ENCODE measurements around the gene ADGRD1.

DNA sequence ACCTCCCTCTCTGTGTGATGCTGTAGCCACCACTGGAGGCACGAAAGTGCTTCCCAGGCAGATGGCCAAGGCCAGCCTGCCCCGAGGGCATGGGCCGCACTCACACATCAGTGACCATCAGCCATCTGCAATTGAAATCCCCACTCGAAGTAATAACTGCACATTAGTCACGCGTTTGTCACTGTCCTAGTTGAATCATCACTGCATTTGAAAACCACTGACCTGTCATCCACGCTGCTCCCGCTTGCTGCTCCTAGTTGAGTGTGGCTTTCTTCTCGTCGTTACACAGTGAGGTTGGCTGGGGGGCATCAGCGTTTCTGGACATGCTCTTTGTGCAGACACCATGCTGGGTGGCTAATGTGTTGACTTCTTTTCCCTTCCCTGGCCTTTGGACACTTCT is 176.1 kb downstream of the ADGRD1 start:
- TF ChIP-seq, protein P1, sequence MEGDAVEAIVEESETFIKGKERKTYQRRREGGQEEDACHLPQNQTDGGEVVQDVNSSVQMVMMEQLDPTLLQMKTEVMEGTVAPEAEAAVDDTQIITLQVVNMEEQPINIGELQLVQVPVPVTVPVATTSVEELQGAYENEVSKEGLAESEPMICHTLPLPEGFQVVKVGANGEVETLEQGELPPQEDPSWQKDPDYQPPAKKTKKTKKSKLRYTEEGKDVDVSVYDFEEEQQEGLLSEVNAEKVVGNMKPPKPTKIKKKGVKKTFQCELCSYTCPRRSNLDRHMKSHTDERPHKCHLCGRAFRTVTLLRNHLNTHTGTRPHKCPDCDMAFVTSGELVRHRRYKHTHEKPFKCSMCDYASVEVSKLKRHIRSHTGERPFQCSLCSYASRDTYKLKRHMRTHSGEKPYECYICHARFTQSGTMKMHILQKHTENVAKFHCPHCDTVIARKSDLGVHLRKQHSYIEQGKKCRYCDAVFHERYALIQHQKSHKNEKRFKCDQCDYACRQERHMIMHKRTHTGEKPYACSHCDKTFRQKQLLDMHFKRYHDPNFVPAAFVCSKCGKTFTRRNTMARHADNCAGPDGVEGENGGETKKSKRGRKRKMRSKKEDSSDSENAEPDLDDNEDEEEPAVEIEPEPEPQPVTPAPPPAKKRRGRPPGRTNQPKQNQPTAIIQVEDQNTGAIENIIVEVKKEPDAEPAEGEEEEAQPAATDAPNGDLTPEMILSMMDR (IDR thresholded peaks at IDR 0.05): no peak
- TF ChIP-seq POLR2AphosphoS5 (IDR thresholded peaks at IDR 0.05) (no peak), POLR2A (IDR thresholded peaks at IDR 0.05) (no peak)
